ENCODE data around the gene IFT81.

The IFT81 gene

DNA sequence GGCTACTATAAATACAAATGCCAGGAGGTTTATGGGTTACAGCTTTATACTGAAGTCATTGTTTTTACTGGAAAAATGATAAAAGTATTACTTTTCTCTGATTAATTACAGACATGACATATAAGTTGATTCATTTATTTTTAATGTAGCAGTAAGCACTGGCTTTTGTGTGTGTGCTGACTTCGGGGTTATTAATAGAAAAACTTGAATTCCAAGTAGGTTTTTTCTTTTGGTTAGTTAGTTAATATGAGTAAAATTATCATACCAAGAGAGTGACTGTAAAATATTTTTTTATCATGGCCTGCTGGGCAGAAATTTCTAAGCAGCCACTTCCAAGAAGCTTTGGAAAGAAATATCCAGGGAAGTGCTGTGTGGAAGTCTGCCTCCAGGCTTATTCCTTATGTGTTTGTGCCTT, 56.4 kb downstream of the IFT81 start:
- no peaks in the 10 kb centered on the region for H3K4me1 ChIP-seq (ENCODE audit: control insufficient read depth in 1 of 2, insufficient read depth in 1 of 2, low read depth in 1 of 2, low read length in 1 of 2)
- no peak overlapping the region for H3K4me3 ChIP-seq (ENCODE audit: low read depth in 1 of 2, low read length in 1 of 2)
- no peak overlapping the region for H3K27ac ChIP-seq
- H3K27me3 ChIP-seq, result no peaks in the 10 kb centered on the region
- H3K36me3 ChIP-seq, result no peaks in the 10 kb centered on the region
- TF ChIP-seq, protein P1, sequence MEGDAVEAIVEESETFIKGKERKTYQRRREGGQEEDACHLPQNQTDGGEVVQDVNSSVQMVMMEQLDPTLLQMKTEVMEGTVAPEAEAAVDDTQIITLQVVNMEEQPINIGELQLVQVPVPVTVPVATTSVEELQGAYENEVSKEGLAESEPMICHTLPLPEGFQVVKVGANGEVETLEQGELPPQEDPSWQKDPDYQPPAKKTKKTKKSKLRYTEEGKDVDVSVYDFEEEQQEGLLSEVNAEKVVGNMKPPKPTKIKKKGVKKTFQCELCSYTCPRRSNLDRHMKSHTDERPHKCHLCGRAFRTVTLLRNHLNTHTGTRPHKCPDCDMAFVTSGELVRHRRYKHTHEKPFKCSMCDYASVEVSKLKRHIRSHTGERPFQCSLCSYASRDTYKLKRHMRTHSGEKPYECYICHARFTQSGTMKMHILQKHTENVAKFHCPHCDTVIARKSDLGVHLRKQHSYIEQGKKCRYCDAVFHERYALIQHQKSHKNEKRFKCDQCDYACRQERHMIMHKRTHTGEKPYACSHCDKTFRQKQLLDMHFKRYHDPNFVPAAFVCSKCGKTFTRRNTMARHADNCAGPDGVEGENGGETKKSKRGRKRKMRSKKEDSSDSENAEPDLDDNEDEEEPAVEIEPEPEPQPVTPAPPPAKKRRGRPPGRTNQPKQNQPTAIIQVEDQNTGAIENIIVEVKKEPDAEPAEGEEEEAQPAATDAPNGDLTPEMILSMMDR (IDR thresholded peaks at IDR 0.05), result no peak
- H3K9me3 ChIP-seq, result no peaks in the 10 kb centered on the region

DNA sequence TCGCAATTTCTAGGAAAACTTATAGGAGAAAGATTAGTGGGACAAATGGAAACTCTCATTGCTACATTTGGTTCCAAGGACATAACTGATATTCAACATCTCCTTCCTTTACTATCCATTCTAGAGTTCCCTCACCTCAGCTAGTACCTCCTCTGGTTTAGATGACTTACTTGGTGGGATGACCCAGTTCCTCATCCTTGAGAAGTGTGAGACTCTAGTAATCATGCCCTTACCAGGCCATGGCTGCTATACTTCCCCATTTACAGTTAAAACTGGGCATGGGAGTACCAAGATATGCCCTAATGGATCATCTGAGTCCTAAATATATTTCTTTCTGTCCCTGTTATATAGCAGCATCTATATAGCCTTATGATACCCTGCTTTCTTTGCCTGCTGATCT, 58.1 kb downstream of the IFT81 start:
- TF ChIP-seq, protein P1 (IDR thresholded peaks at IDR 0.05), result no peak
- Histone ChIP-seq H3K27ac (no peak overlapping the region), H3K36me3 (no peaks in the 10 kb centered on the region), H3K4me3 (ENCODE audit: low read depth in 1 of 2, low read length in 1 of 2) (no peak overlapping the region), H3K4me1 (ENCODE audit: control insufficient read depth in 1 of 2, insufficient read depth in 1 of 2, low read depth in 1 of 2, low read length in 1 of 2) (no peaks in the 10 kb centered on the region), H3K9me3 (no peaks in the 10 kb centered on the region), H3K27me3 (no peaks in the 10 kb centered on the region)

DNA sequence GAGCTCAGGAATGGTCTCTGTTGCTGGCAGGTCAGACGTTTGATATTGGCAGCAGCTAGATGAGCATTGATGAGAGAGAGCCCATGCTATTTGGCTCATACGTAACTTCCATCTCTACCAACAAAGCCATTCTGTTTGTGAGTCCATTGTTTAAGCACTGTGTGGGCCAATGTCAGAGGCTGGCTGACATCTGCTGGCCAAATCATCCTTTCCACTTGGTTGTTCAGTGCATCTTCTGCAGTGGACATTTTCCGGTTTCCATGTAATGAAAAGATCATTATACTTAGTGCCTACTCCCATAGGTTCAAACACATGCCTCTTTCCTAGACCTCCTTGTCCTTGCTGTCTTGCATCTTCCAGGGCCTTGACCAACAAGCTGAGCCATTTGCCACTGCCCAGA, 59.2 kb downstream of the IFT81 start:
- H3K36me3 ChIP-seq, result no peaks in the 10 kb centered on the region
- H3K27ac ChIP-seq, result no peak overlapping the region
- H3K4me3 ChIP-seq (ENCODE audit: low read depth in 1 of 2, low read length in 1 of 2), result no peak overlapping the region
- TF ChIP-seq, protein P1 (IDR thresholded peaks at IDR 0.05), result no peak
- no peaks in the 10 kb centered on the region for H3K4me1 ChIP-seq (ENCODE audit: control insufficient read depth in 1 of 2, insufficient read depth in 1 of 2, low read depth in 1 of 2, low read length in 1 of 2)
- H3K9me3 ChIP-seq, result no peaks in the 10 kb centered on the region
- no peaks in the 10 kb centered on the region for H3K27me3 ChIP-seq

DNA sequence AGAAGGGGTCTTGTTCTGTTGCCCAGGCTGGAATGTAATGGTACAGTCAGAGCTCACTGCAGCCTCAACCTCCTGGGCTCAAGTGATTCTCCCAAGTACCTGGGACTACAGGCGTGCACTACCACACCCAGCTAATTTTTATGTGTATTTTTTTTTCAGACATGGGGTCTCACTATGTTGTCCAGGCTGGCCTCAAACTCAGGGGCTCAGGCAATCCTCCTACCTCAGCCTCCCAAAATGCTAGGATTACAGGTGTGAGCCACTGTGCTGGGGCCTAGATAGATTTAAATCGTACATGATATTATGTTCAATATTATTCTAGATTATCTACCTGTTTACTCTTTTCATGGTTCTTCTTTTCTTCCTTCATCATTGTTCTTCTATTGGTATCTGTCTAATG, 61.5 kb downstream of the IFT81 start:
- Histone ChIP-seq H3K27me3 (no peaks in the 10 kb centered on the region), H3K36me3 (no peaks in the 10 kb centered on the region), H3K4me3 (ENCODE audit: low read depth in 1 of 2, low read length in 1 of 2) (no peak overlapping the region), H3K27ac (no peak overlapping the region), H3K4me1 (ENCODE audit: control insufficient read depth in 1 of 2, insufficient read depth in 1 of 2, low read depth in 1 of 2, low read length in 1 of 2) (no peaks in the 10 kb centered on the region), H3K9me3 (no peaks in the 10 kb centered on the region)
- TF ChIP-seq, protein P1 (IDR thresholded peaks at IDR 0.05), result no peak

DNA sequence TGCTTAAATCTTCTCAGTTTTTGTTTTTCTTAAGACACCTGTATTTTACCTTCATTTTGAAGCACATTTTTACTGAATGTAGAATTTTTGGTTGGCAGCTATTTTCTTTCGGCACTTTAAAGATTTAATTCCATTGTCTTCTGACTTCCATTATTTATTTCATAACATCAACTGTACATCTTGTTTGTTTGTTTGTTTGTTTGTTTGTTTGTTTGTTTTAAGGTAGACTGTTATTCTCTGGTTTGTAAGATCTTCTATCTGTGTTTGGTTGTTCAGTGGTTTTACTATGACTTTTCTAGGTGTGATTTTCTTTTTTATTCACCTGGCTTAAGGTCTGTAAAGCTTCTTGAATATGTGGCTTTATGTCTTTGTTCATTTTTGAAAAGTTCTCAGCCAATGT, 61.9 kb downstream of the IFT81 start:
- no peaks in the 10 kb centered on the region for H3K9me3 ChIP-seq
- H3K27me3 ChIP-seq, result no peaks in the 10 kb centered on the region
- H3K4me3 ChIP-seq (ENCODE audit: low read depth in 1 of 2, low read length in 1 of 2), result no peak overlapping the region
- TF ChIP-seq, protein P1 (IDR thresholded peaks at IDR 0.05), result no peak
- H3K36me3 ChIP-seq, result no peaks in the 10 kb centered on the region
- H3K27ac ChIP-seq, result no peak overlapping the region
- no peaks in the 10 kb centered on the region for H3K4me1 ChIP-seq (ENCODE audit: control insufficient read depth in 1 of 2, insufficient read depth in 1 of 2, low read depth in 1 of 2, low read length in 1 of 2)

DNA sequence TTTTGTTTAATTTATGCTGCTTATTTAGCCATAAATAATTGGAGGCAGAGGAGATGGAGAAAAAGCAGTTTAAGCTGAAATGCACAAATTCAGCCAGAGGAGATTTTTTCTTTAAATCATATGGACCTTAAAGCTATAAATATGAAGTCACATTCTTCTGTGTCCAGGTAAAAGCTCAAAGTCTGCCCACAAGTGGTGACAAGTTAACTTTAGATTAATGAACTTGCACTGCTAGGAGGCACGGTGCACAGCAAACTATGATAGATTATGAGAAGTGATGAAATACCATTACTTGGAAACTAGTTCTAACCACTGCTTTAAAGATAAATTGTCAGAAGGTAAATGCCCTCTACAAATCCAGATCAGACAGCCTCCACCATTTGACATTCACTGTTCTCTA, 69.0 kb downstream of the IFT81 start:
- no peak overlapping the region for H3K27ac ChIP-seq
- no peaks in the 10 kb centered on the region for H3K36me3 ChIP-seq
- TF ChIP-seq, protein P1 (IDR thresholded peaks at IDR 0.05), result no peak
- H3K4me1 ChIP-seq (ENCODE audit: control insufficient read depth in 1 of 2, insufficient read depth in 1 of 2, low read depth in 1 of 2, low read length in 1 of 2), result no peaks in the 10 kb centered on the region
- no peaks in the 10 kb centered on the region for H3K27me3 ChIP-seq
- no peak overlapping the region for H3K4me3 ChIP-seq (ENCODE audit: low read depth in 1 of 2, low read length in 1 of 2)
- H3K9me3 ChIP-seq, result no peaks in the 10 kb centered on the region

Measured in neutrophil (primary cell).